ENCODE measurements around the gene C5. TPM values are rescaled to one million over a fixed set of nuclear protein-coding genes. Genes with fewer than 3 reads are reported as not detected.
"Not testable (repeated sequence)": the region's sequence is repeated elsewhere in the genome, so short reads cannot be mapped to it uniquely, and the experiment has no call there.

The C5 gene
- total RNA-seq, 2 experiments from 2014 or later: 3.8 to 7.9 TPM

GRCh38 chr9:121048175-121048574, 1.9 kb downstream of the C5 start:
- Histone ChIP-seq H3K9me2 (ENCODE audit: insufficient read depth, low read length) (no peaks in the 10 kb centered on the region), H3K9me3 (ENCODE audit: low read length) (no peaks in the 10 kb centered on the region), H3K4me1 (ENCODE audit: insufficient read depth, low read length, poor library complexity, severe bottlenecking) (no peaks in the 10 kb centered on the region), H3K4me2 (ENCODE audit: low read length) (no peak overlapping the region), H2AFZ (ENCODE audit: low read length) (no peak overlapping the region), H3K4me3 (ENCODE audit: low read depth, low read length, poor library complexity, severe bottlenecking) (no peak overlapping the region), H4K20me1 (ENCODE audit: insufficient read depth, low read length) (no peaks in the 10 kb centered on the region), H3K27ac (ENCODE audit: low read depth, low read length, poor library complexity, severe bottlenecking) (no peak overlapping the region), H3K79me2 (ENCODE audit: insufficient read depth, low read depth, low read length) (no peaks in the 10 kb centered on the region), H3K36me3 (ENCODE audit: insufficient read depth, low read length) (no peaks in the 10 kb centered on the region)
- DNase-seq (ENCODE audit: low spot score): no peak
- POLR2A ChIA-PET: interaction anchor here (0.6 to 1.8 kb wide), 4 partner anchors 32 to 375 kb away, joined by 3 to 4 read pairs (median 3); no protein-coding TSS in a partner anchor
- CTCF ChIA-PET (ENCODE audit: unreplicated experiment): no interaction called here
- TF ChIP-seq, protein P1, sequence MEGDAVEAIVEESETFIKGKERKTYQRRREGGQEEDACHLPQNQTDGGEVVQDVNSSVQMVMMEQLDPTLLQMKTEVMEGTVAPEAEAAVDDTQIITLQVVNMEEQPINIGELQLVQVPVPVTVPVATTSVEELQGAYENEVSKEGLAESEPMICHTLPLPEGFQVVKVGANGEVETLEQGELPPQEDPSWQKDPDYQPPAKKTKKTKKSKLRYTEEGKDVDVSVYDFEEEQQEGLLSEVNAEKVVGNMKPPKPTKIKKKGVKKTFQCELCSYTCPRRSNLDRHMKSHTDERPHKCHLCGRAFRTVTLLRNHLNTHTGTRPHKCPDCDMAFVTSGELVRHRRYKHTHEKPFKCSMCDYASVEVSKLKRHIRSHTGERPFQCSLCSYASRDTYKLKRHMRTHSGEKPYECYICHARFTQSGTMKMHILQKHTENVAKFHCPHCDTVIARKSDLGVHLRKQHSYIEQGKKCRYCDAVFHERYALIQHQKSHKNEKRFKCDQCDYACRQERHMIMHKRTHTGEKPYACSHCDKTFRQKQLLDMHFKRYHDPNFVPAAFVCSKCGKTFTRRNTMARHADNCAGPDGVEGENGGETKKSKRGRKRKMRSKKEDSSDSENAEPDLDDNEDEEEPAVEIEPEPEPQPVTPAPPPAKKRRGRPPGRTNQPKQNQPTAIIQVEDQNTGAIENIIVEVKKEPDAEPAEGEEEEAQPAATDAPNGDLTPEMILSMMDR (conservative IDR thresholded peaks at IDR 0.05; ENCODE audit: low read length): no peak
- no peak for TF ChIP-seq EZH2phosphoT487 (IDR thresholded peaks at IDR 0.05; ENCODE audit: borderline replicate concordance, low read depth, low read length)
- intact Hi-C loops (cut with micrococcal nuclease; ENCODE audit: unreplicated experiment): no loop called here
- BruUV-seq (replicated peaks): no TSS peak

GRCh38 chr9:121038804-121039203, 11.3 kb downstream of the C5 start:
- Histone ChIP-seq H2AFZ (ENCODE audit: low read length) (no peak overlapping the region), H3K36me3 (ENCODE audit: insufficient read depth, low read length) (no peaks in the 10 kb centered on the region; the same call in 1 of the 2 replicates), H3K9me3 (ENCODE audit: low read length) (no peaks in the 10 kb centered on the region), H3K27ac (ENCODE audit: low read depth, low read length, poor library complexity, severe bottlenecking) (no peak overlapping the region), H3K79me2 (ENCODE audit: insufficient read depth, low read depth, low read length) (no peaks in the 10 kb centered on the region), H3K9me2 (ENCODE audit: insufficient read depth, low read length) (no peaks in the 10 kb centered on the region), H3K4me3 (ENCODE audit: low read depth, low read length, poor library complexity, severe bottlenecking) (no peak overlapping the region), H3K4me2 (ENCODE audit: low read length) (no peak overlapping the region), H4K20me1 (ENCODE audit: insufficient read depth, low read length) (no peaks in the 10 kb centered on the region), H3K4me1 (ENCODE audit: insufficient read depth, low read length, poor library complexity, severe bottlenecking) (no peaks in the 10 kb centered on the region)
- intact Hi-C loops (cut with micrococcal nuclease; ENCODE audit: unreplicated experiment): no loop called here
- DNase-seq (ENCODE audit: low spot score): no peak
- POLR2A ChIA-PET: no interaction called here
- no TSS peak for BruUV-seq (replicated peaks)
- TF ChIP-seq EZH2phosphoT487 (IDR thresholded peaks at IDR 0.05; ENCODE audit: borderline replicate concordance, low read depth, low read length): no peak
- TF ChIP-seq, protein P1 (conservative IDR thresholded peaks at IDR 0.05; ENCODE audit: low read length): no peak
- CTCF ChIA-PET (ENCODE audit: unreplicated experiment): no interaction called here

DNA sequence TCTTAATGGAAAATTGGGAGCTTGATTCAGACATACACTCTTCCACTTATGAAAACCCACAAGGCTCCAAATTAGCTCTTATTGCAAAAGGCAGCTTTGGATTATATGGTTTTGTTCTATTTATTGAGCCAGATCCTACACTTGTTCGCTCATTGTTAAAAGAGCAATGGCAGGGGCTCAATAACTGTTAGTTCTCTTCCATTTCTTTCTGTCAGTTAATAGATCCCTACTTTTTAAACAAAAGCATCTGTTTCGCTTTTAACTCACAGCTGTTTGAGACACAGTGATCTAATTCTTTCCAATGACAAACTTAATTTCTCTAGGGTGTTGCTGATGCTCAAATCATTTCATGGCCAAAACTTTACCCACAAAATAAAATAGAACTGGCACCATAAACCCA, 11.7 kb downstream of the C5 start:
- H3K9me2 ChIP-seq (ENCODE audit: insufficient read depth, low read length): no peaks in the 10 kb centered on the region
- no peak for TF ChIP-seq EZH2phosphoT487 (IDR thresholded peaks at IDR 0.05; ENCODE audit: borderline replicate concordance, low read depth, low read length)
- TF ChIP-seq, protein P1 (conservative IDR thresholded peaks at IDR 0.05; ENCODE audit: low read length): no peak
- intact Hi-C loops (cut with micrococcal nuclease; ENCODE audit: unreplicated experiment): no loop called here
- CTCF ChIA-PET (ENCODE audit: unreplicated experiment): no interaction called here
- H3K36me3 ChIP-seq (ENCODE audit: insufficient read depth, low read length): no peaks in the 10 kb centered on the region; the same call in 1 of the 2 replicates
- H2AFZ ChIP-seq (ENCODE audit: low read length): no peak overlapping the region
- no peaks in the 10 kb centered on the region for H4K20me1 ChIP-seq (ENCODE audit: insufficient read depth, low read length)
- H3K9me3 ChIP-seq (ENCODE audit: low read length): no peaks in the 10 kb centered on the region
- no peaks in the 10 kb centered on the region for H3K79me2 ChIP-seq (ENCODE audit: insufficient read depth, low read depth, low read length)
- H3K4me2 ChIP-seq (ENCODE audit: low read length): no peak overlapping the region
- no peak overlapping the region for H3K4me3 ChIP-seq (ENCODE audit: low read depth, low read length, poor library complexity, severe bottlenecking)
- H3K27ac ChIP-seq (ENCODE audit: low read depth, low read length, poor library complexity, severe bottlenecking): no peak overlapping the region
- H3K4me1 ChIP-seq (ENCODE audit: insufficient read depth, low read length, poor library complexity, severe bottlenecking): no peaks in the 10 kb centered on the region
- POLR2A ChIA-PET: no interaction called here
- no peak for DNase-seq (ENCODE audit: low spot score)
- BruUV-seq (replicated peaks): no TSS peak

DNA sequence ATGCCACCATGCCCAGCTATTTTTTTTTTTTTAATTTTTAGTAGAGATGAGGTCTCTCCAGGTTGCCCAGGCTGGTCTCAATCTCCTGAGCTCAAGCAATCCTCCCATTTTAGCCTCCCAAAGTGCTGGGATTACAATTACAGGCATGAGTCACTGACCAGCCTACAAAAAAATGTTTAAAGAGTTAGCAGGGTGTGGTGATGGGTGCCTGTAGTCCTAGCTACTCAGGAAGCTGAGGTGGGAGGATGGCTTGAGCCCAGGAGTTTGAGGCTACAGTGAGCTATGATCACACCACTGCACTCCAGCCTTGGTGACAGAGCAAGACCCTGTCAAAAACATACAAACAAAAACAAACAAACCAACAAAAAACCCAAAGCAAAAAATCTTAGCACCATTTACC, 14.4 kb downstream of the C5 start:
- H3K9me2 ChIP-seq (ENCODE audit: insufficient read depth, low read length); H4K20me1 ChIP-seq (ENCODE audit: insufficient read depth, low read length); intact Hi-C loops (cut with micrococcal nuclease; ENCODE audit: unreplicated experiment); H2AFZ ChIP-seq (ENCODE audit: low read length); H3K4me3 ChIP-seq (ENCODE audit: low read depth, low read length, poor library complexity, severe bottlenecking); H3K79me2 ChIP-seq (ENCODE audit: insufficient read depth, low read depth, low read length); H3K9me3 ChIP-seq (ENCODE audit: low read length); H3K36me3 ChIP-seq (ENCODE audit: insufficient read depth, low read length); CTCF ChIA-PET (ENCODE audit: unreplicated experiment); BruUV-seq (replicated peaks); DNase-seq (ENCODE audit: low spot score); H3K4me1 ChIP-seq (ENCODE audit: insufficient read depth, low read length, poor library complexity, severe bottlenecking); H3K4me2 ChIP-seq (ENCODE audit: low read length); H3K27ac ChIP-seq (ENCODE audit: low read depth, low read length, poor library complexity, severe bottlenecking): not testable (repeated sequence)
- POLR2A ChIA-PET: interaction anchor here (0.9 to 1.9 kb wide), 5 partner anchors 11 to 41 kb away, joined by 3 to 4 read pairs (median 3); no protein-coding TSS in a partner anchor
